GM18526 (cell line): ENCODE measurements around the gene RAB4A.

Experiments
- POLR2A ChIP-seq: IDR thresholded peaks from 3 replicates; pipeline ENCODE4 v1.6.1; 2011; ENCODE audit not compliant: insufficient read length; ENCODE audit errors: extremely low read depth

Gene RAB4A

GRCh38 chr1:229349463-229350385 lies 78.8 kb downstream of the RAB4A start:
- TF ChIP-seq POLR2A: no peak

- TF ChIP-seq POLR2A: no peak
These were observed 82.1 kb downstream of the RAB4A start for GRCh38 chr1:229352975-229353374.

GRCh38 chr1:229354226-229354625 lies 83.3 kb downstream of the RAB4A start:
- no peak for TF ChIP-seq POLR2A
